ENCODE results near the gene TGM3. TPM values are rescaled to one million over a fixed set of nuclear protein-coding genes. Genes with fewer than 3 reads are reported as not detected.

Gene TGM3
- total RNA-seq, 2 donors from 2014 or later: not detected

GRCh38 chr20:2379511-2380229 lies 83.9 kb downstream of the TGM3 start:
- H3K36me3 ChIP-seq: no peaks in the 10 kb centered on the region
- no peaks in the 10 kb centered on the region for H3K27me3 ChIP-seq
- H3K4me1 ChIP-seq: no peaks in the 10 kb centered on the region
- H3K4me3 ChIP-seq: no peak overlapping the region
- H3K9me3 ChIP-seq: no peaks in the 10 kb centered on the region
- H3K27ac ChIP-seq: no peak overlapping the region
- TF ChIP-seq CTCF (IDR thresholded peaks at IDR 0.05): no peak
- no peak for DNase-seq (ENCODE audit: low spot score)

DNA sequence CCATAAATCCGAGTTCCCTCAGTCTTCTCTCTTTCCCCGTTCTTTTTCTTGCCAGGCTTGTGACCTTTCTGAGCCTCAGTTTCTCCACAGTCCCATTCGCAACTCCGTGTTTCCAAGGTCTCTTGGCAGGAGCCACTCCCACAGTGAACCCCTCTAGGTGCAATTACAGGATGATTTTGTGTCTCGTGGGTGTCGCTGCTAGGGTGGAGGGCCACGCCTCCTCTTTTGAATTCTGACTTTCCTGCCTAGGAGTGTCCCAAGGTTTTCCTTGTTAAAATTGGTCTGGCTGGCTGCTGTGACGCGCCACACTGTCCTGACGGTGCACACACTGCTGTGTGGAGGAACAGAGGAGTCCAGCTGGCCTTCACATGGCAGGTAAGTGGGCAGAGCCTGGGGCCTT lies 84.8 kb downstream of the TGM3 start, which contains the start of gene TGM6:
Gene TGM6, plus strand, starts transcription at position 301 of the 400 bp plus-strand sequence. Its CDS starts 68 bp downstream, at position 369.
- TF ChIP-seq CTCF (IDR thresholded peaks at IDR 0.05): no peak
- H3K27ac ChIP-seq: no peak within 1 kb of the TSS
- H3K27me3 ChIP-seq: no peaks in the 10 kb centered on the region
- no peaks in the 10 kb centered on the region for H3K36me3 ChIP-seq
- no peaks in the 10 kb centered on the region for H3K4me1 ChIP-seq
- no peaks in the 10 kb centered on the region for H3K9me3 ChIP-seq
- DNase-seq (ENCODE audit: low spot score): no peak
- no peak within 1 kb of the TSS for H3K4me3 ChIP-seq

DNA sequence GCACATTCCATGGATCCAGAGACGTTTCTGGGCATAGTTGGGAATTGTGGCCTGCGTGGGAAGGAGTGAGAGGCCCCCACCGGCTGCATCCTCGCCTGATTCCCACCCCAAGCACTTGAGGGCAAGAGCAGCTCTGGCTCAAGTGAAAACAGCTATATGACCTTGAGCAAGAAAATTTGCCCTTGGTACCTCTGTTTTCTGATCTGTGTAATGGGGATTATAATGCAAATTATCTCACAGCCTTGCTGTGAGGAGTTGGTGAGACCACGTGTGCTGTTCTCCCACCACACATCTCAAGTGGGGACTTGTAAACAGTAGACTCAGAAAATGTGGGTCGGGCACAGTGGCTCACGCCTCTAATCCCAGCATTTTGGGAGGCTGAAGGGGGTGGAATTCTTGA lies 85.5 kb downstream of the TGM3 start:
- no peaks in the 10 kb centered on the region for H3K9me3 ChIP-seq

DNA sequence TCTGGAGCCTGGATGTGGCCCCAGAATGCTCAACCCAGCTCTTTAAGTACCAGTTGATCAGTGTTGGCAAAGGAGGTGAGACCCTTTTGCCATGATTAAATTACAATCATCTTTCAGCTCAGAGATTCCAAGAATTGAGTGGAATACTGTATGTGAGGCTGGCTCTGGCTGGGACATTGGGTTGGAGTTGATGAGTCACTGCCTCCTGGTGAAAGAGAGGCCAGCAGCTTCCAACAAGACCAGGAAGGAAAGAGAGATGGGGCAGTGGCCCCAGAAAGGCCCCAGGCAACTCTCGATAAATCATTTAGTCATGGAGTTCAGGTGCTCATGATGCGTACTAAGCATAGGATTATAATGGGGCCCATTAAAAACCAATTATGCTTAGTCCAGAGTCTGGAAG lies 87.0 kb downstream of the TGM3 start:
- H3K9me3 ChIP-seq: peaks cover 0 to 8% of the 10 kb centered on the region in 2 donors
- no peak overlapping the region for H3K4me3 ChIP-seq
- H3K4me1 ChIP-seq: no peaks in the 10 kb centered on the region
- no peak for TF ChIP-seq CTCF (IDR thresholded peaks at IDR 0.05)
- no peaks in the 10 kb centered on the region for H3K27me3 ChIP-seq
- DNase-seq (ENCODE audit: low spot score): no peak
- H3K36me3 ChIP-seq: no peaks in the 10 kb centered on the region
- H3K27ac ChIP-seq: no peak overlapping the region

More for the DNA sequence above, 85.5 kb downstream of the TGM3 start:
- Histone ChIP-seq H3K4me1 (no peaks in the 10 kb centered on the region), H3K4me3 (no peak overlapping the region), H3K36me3 (no peaks in the 10 kb centered on the region), H3K27me3 (no peaks in the 10 kb centered on the region), H3K27ac (no peak overlapping the region)
- DNase-seq (ENCODE audit: low spot score): no peak
- no peak for TF ChIP-seq CTCF (IDR thresholded peaks at IDR 0.05)

DNA sequence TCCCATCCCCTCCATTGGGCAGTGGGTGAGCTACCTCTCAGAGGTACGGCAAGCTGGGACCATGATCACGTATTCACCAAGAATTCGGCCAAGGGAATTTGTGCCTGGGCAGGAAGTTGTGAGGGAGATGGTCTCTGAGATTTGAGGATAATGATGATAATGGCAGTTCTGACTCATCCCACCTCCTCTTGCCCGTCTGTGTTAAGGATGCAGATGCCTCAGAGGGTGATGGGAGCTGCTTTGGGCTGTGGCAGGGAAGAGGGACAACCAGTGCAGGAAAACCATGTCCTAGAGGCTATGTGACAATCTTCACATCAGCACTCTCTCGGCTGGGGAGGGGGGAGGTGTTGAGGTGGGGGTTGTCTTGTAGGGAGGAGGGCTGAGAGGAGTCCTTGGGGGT lies 89.2 kb downstream of the TGM3 start:
- TF ChIP-seq CTCF (IDR thresholded peaks at IDR 0.05): no peak
- no peaks in the 10 kb centered on the region for H3K27me3 ChIP-seq

DNA sequence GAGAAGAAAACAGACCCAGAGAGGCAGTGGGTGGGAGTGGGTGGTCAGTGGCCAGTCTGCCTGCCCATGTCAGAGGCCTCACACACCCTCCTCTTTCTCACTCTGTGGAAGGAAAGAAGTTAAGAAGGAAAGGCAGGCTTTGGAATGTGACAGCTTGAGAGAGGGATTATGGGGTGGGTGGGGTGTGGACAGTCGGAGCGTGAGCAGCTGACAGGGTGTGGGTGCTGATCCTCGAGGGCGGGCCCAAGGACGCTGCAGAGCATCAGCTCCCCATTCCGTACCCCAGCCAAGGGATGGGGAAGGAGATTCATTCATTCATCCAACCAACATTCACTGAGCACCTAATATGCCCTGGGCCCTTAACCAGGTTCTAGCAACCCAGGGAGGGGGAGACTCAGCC lies 89.7 kb downstream of the TGM3 start:
- no peak for DNase-seq (ENCODE audit: low spot score)
- no peak overlapping the region for H3K27ac ChIP-seq
- no peaks in the 10 kb centered on the region for H3K27me3 ChIP-seq
- no peaks in the 10 kb centered on the region for H3K36me3 ChIP-seq
- no peak overlapping the region for H3K4me3 ChIP-seq
- H3K9me3 ChIP-seq: peaks cover 0 to 17% of the 10 kb centered on the region in 2 donors
- no peak for TF ChIP-seq CTCF (IDR thresholded peaks at IDR 0.05)
- H3K4me1 ChIP-seq: no peaks in the 10 kb centered on the region

More for the DNA sequence above, 89.2 kb downstream of the TGM3 start:
- no peaks in the 10 kb centered on the region for H3K4me1 ChIP-seq
- no peak for DNase-seq (ENCODE audit: low spot score)
- peaks cover 0 to 17% of the 10 kb centered on the region in 2 donors for H3K9me3 ChIP-seq
- no peaks in the 10 kb centered on the region for H3K36me3 ChIP-seq
- no peak overlapping the region for H3K4me3 ChIP-seq
- H3K27ac ChIP-seq: no peak overlapping the region

Measured in right atrium auricular region (tissue), 2 donors.